GM20000 (cell line): ENCODE measurements around the gene GP1BA.
A peak's percentile ranks its signal among the peaks of the same experiment; 100 is the strongest.
"Not testable (repeated sequence)": the region's sequence is repeated elsewhere in the genome, so short reads cannot be mapped to it uniquely, and the experiment has no call there.

ENCODE experiments used
- DNase-seq: peaks from one replicate; pipeline ENCODE4 v3.0.0; 2012; ENCODE audit warnings: low spot score
- CTCF ChIP-seq: IDR thresholded peaks from 2 replicates; pipeline ENCODE4 v1.5.1; 2012; ENCODE audit warnings: mild to moderate bottlenecking, control low read depth; ENCODE audit errors: extremely low read depth, missing control alignments

Gene GP1BA

GRCh38 chr17:4902540-4902939 is 29.5 kb upstream of the GP1BA start:
- DNase-seq: peak; percentile 5
- no peak for TF ChIP-seq CTCF

- TF ChIP-seq CTCF: peak; percentile 62
- peak; percentile 63 for DNase-seq
Measured at GRCh38 chr17:4903051-4903818, 28.8 kb upstream of the GP1BA start, which contains the start of gene CHRNE. Gene CHRNE (minus strand): TSS chr17:4903098. CDS start chr17:4903063, 35 bp downstream.

DNA sequence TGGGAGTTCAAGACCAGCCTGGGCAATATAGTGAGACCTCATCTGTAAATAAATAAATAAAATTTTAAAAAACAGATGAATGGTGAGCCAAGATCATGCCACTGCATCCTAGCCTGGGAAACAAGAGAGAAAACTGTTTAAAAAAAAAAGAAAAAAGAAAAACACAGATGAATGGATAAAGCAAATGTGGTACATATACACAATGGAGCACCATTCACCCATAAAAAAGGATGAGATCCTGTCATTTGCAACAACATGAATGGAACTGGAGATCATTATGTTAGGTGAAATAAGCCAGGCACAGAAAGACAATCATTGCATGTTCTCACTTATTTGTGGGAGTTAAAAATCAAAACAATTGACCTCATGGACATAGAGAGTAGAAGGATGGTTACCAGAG is 25.4 kb upstream of the GP1BA start:
- not testable (repeated sequence) for DNase-seq

GRCh38 chr17:4908301-4908700 is 23.8 kb upstream of the GP1BA start:
- DNase-seq: no peak
- no peak for TF ChIP-seq CTCF

GRCh38 chr17:4908711-4909496 is 23.2 kb upstream of the GP1BA start:
- TF ChIP-seq CTCF: peak; percentile 57
- peak; percentile 82 for DNase-seq

GRCh38 chr17:4913994-4914393 is 18.1 kb upstream of the GP1BA start:
- DNase-seq: no peak
- TF ChIP-seq CTCF: no peak

- DNase-seq: not testable (repeated sequence)
Measured at GRCh38 chr17:4914551-4914950, 17.5 kb upstream of the GP1BA start.

DNA sequence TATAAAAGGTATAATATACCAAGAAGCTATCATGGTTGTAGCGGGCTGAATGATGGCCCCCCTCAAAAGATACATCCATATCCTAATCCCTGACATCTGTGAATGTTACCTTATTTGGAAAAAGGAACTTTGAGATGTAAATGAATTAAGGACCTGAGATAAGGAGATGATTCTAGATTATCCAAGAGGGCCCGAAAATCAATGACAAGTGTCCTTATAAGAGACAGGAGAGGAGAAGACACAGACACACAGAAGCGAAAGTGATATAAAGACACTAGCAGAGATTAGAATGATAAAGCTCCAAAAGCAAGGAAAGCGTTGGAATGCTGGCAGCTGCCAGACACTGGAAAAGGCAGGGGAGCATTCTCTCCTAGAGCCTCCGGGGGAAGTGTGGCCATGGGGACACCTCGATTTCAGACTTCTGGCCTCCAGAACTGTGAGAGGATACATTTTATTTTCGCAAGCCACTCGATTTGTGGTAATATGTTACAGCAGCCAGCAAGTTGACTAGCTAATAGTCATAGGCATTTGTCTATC is 12.5 kb upstream of the GP1BA start:
- TF ChIP-seq CTCF: no peak
- no peak for DNase-seq
